ENCODE results near the gene TBC1D5.
"Not testable (repeated sequence)": the region's sequence is repeated elsewhere in the genome, so short reads cannot be mapped to it uniquely, and the experiment has no call there.

The TBC1D5 gene

GRCh38 chr3:17518189-17519059, 224.0 kb downstream of the TBC1D5 start:
- DNase-seq, result no peak

- no peak for DNase-seq
Measured at GRCh38 chr3:17515445-17516234, 226.8 kb downstream of the TBC1D5 start.

GRCh38 chr3:17514597-17514996, 227.8 kb downstream of the TBC1D5 start:
- no peak for DNase-seq

- DNase-seq, result no peak
Measured at GRCh38 chr3:17510265-17510664, 232.2 kb downstream of the TBC1D5 start.

- no peak for DNase-seq
Measured at GRCh38 chr3:17508180-17508752, 234.2 kb downstream of the TBC1D5 start.

GRCh38 chr3:17507480-17507879, 235.0 kb downstream of the TBC1D5 start:
- no peak for DNase-seq

- DNase-seq, result no peak
Measured at GRCh38 chr3:17505856-17506255, 236.6 kb downstream of the TBC1D5 start.

GRCh38 chr3:17501745-17502144, 240.7 kb downstream of the TBC1D5 start:
- DNase-seq, result no peak

GRCh38 chr3:17500618-17501017, 241.8 kb downstream of the TBC1D5 start:
- DNase-seq, result no peak

- DNase-seq, result no peak
Measured at GRCh38 chr3:17494117-17494809, 248.2 kb downstream of the TBC1D5 start.

GRCh38 chr3:17491601-17492000, 250.8 kb downstream of the TBC1D5 start:
- no peak for DNase-seq

- DNase-seq, result not testable (repeated sequence)
Measured at GRCh38 chr3:17491190-17491589, 251.2 kb downstream of the TBC1D5 start.

GRCh38 chr3:17489139-17489538, 253.3 kb downstream of the TBC1D5 start:
- DNase-seq, result no peak

GRCh38 chr3:17481116-17481515, 261.3 kb downstream of the TBC1D5 start:
- no peak for DNase-seq

GRCh38 chr3:17479681-17480405, 262.6 kb downstream of the TBC1D5 start:
- DNase-seq, result no peak

GRCh38 chr3:17478673-17479072, 263.8 kb downstream of the TBC1D5 start:
- DNase-seq, result no peak

- DNase-seq, result no peak
Measured at GRCh38 chr3:17473761-17474160, 268.7 kb downstream of the TBC1D5 start.

GRCh38 chr3:17469954-17470353, 272.5 kb downstream of the TBC1D5 start:
- no peak for DNase-seq

- no peak for DNase-seq
Measured at GRCh38 chr3:17469520-17469919, 272.9 kb downstream of the TBC1D5 start.

GRCh38 chr3:17466028-17466427, 276.4 kb downstream of the TBC1D5 start:
- DNase-seq, result no peak

GRCh38 chr3:17459470-17459993, 282.9 kb downstream of the TBC1D5 start:
- DNase-seq, result no peak

- DNase-seq, result no peak
Measured at GRCh38 chr3:17456650-17457049, 285.8 kb downstream of the TBC1D5 start.
